ENCODE data around the gene FAM20C.

FAM20C gene

GRCh38 chr7:159370-160270 is 32.8 kb upstream of the FAM20C start:
- no peak for DNase-seq

GRCh38 chr7:160958-161725 is 31.2 kb upstream of the FAM20C start:
- ATAC-seq: no peak

More at GRCh38 chr7:159370-160270, 32.8 kb upstream of the FAM20C start:
- ATAC-seq: no peak

GRCh38 chr7:162632-163297 is 29.6 kb upstream of the FAM20C start:
- no peak for DNase-seq

More at GRCh38 chr7:160958-161725, 31.2 kb upstream of the FAM20C start:
- no peak for DNase-seq

GRCh38 chr7:163298-163695 is 29.1 kb upstream of the FAM20C start:
- no peak for ATAC-seq

More at GRCh38 chr7:162632-163297, 29.6 kb upstream of the FAM20C start:
- no peak for ATAC-seq

GRCh38 chr7:163971-164881 is 28.1 kb upstream of the FAM20C start:
- DNase-seq (no peak), ATAC-seq (no peak)

More at GRCh38 chr7:163298-163695, 29.1 kb upstream of the FAM20C start:
- no peak for DNase-seq

- DNase-seq: no peak
These were observed 27.3 kb upstream of the FAM20C start for GRCh38 chr7:164882-165660.

GRCh38 chr7:165661-166337 is 26.6 kb upstream of the FAM20C start:
- DNase-seq: no peak
- ATAC-seq: no peak

More at GRCh38 chr7:164882-165660, 27.3 kb upstream of the FAM20C start:
- ATAC-seq: no peak

- ATAC-seq: no peak
- DNase-seq: no peak
These were observed 25.9 kb upstream of the FAM20C start for GRCh38 chr7:166338-167060.

GRCh38 chr7:167090-167855 is 25.1 kb upstream of the FAM20C start:
- ATAC-seq: no peak
- no peak for DNase-seq

GRCh38 chr7:167976-168791 is 24.2 kb upstream of the FAM20C start:
- no peak for DNase-seq
- ATAC-seq: no peak

GRCh38 chr7:169276-170172 is 22.8 kb upstream of the FAM20C start:
- DNase-seq: no peak

GRCh38 chr7:170551-171363 is 21.6 kb upstream of the FAM20C start:
- ATAC-seq (no peak), DNase-seq (no peak)

More at GRCh38 chr7:169276-170172, 22.8 kb upstream of the FAM20C start:
- no peak for ATAC-seq

- ATAC-seq (no peak), DNase-seq (no peak)
These were observed 20.9 kb upstream of the FAM20C start for GRCh38 chr7:171364-171904.

GRCh38 chr7:171912-172515 is 20.4 kb upstream of the FAM20C start:
- ATAC-seq (no peak), DNase-seq (no peak)

All from stimulated activated naive CD8-positive, alpha-beta T cell treated with anti-CD3 and anti-CD28 coated beads, Interleukin-15, Interleukin-2, amounts not matched to agents 100 U/mL and 50 U/mL, for 24 hours (primary cell).